Measurements from ENCODE around the gene ACTRT2. TPM values are rescaled to one million over a fixed set of nuclear protein-coding genes. Genes with fewer than 3 reads are reported as not detected.

Gene ACTRT2
- total and polyA plus RNA-seq, 2 experiments from 2014 or later: not detected

DNA sequence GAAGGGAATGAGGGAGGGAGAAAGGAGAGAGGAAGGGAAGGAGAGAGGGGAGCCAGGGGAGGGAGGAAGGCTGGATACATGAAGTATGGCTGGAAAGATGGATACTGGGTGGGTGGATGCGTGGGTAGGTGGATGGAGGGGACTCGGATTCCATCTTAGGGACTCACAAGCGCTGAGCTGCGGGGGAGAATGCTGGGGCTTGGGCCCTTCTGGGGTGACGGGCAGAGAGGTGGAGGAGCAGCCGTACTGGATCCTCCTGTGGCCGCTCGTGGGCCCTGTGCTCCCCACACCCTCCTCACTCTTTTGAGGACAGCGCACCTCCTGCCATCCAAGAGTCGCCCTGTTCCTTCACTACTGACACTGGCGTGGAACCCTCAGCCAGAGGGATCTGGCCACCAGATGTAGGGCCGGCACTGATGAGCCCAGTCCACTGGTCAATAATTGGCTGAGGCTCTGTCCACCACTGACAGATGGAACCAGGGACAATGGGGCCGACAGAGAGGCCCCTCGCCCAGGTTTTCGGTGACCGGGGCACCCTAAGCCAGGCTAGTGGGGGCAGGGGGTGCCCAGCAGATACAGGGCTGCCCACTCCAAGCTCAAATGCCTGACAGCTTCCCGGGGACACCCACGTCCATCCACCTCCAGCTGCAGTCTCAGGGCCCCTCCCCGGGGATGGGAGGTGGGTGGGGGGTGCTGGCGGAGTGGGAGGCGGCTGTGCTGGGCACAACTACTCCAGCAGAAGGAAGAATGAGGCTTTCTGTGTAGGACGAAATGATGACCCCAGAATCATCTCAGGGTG lies 4.4 kb upstream of the ACTRT2 start:
- no peak for TF ChIP-seq EZH2phosphoT487 (IDR thresholded peaks at IDR 0.05; ENCODE audit: low read depth, severe bottlenecking, unreplicated experiment)
- TF ChIP-seq, protein P1, sequence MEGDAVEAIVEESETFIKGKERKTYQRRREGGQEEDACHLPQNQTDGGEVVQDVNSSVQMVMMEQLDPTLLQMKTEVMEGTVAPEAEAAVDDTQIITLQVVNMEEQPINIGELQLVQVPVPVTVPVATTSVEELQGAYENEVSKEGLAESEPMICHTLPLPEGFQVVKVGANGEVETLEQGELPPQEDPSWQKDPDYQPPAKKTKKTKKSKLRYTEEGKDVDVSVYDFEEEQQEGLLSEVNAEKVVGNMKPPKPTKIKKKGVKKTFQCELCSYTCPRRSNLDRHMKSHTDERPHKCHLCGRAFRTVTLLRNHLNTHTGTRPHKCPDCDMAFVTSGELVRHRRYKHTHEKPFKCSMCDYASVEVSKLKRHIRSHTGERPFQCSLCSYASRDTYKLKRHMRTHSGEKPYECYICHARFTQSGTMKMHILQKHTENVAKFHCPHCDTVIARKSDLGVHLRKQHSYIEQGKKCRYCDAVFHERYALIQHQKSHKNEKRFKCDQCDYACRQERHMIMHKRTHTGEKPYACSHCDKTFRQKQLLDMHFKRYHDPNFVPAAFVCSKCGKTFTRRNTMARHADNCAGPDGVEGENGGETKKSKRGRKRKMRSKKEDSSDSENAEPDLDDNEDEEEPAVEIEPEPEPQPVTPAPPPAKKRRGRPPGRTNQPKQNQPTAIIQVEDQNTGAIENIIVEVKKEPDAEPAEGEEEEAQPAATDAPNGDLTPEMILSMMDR (IDR thresholded peaks at IDR 0.05; ENCODE audit: poor library complexity): no peak
- no peak for TF ChIP-seq EZH2 (IDR thresholded peaks at IDR 0.05; ENCODE audit: borderline replicate concordance)
- Histone ChIP-seq H3K27me3 (no peaks in the 10 kb centered on the region), H3K79me2 (no peaks in the 10 kb centered on the region), H3K9me3 (ENCODE audit: low read depth) (no peaks in the 10 kb centered on the region), H2AFZ (no peak overlapping the region), H3K4me1 (ENCODE audit: insufficient read depth) (no peaks in the 10 kb centered on the region), H3K9me2 (replicated peaks; ENCODE audit: insufficient read depth) (no peaks in the 10 kb centered on the region), H3K4me2 (no peak overlapping the region), H3K27ac (no peak overlapping the region), H3K36me3 (replicated peaks; ENCODE audit: insufficient read depth, low read depth) (no peaks in the 10 kb centered on the region), H3K4me3 (no peak overlapping the region), H4K20me1 (ENCODE audit: insufficient read depth, poor library complexity, severe bottlenecking) (no peaks in the 10 kb centered on the region)
- 81% methylated on average over 19 of the region's 22 CpGs for whole genome bisulfite sequencing (ENCODE audit: low lambda C conversion rate, missing lambda C conversion rate)
- no peak for DNase-seq (ENCODE audit: low spot score)

DNA sequence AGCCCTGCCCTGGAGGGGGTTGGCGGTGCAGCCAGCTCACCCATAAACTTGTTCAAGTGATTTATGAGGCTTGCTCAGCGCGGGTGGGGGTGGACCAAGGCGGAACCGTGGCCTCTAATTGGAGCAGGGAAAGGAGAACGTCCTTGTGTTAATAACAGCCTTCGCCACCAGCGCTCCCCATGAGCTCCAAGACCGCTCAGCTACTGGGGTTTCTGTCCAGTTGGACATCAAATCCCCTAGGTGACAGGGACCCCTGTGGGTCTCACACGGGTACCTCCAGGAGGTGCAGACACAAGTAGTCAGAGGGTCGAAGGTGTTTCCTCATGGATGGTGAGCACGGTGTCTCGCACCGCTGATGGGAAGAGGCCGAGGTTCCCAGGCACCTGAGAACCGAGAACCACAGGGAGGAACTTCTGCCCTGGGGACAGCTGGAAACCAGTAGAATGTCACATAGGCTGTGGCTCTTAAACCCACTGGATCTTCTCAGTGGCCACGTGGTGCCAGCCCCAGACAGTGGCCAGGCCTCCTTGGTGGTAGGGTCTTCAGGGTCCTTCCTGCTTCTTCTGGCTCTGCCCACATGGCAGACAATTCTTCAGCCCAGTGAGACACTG lies 3.7 kb upstream of the ACTRT2 start:
- H3K4me3 ChIP-seq: no peak overlapping the region
- H3K4me2 ChIP-seq: no peak overlapping the region
- 88% methylated on average over 17 of the region's 17 CpGs for WGBS (ENCODE audit: low lambda C conversion rate, missing lambda C conversion rate)
- no peak overlapping the region for H2AFZ ChIP-seq
- H3K36me3 ChIP-seq (replicated peaks; ENCODE audit: insufficient read depth, low read depth): no peaks in the 10 kb centered on the region
- no peaks in the 10 kb centered on the region for H3K9me3 ChIP-seq (ENCODE audit: low read depth)
- no peaks in the 10 kb centered on the region for H3K4me1 ChIP-seq (ENCODE audit: insufficient read depth)
- H3K27ac ChIP-seq: no peak overlapping the region
- H3K27me3 ChIP-seq: no peaks in the 10 kb centered on the region
- TF ChIP-seq, protein P1 (IDR thresholded peaks at IDR 0.05; ENCODE audit: poor library complexity): no peak
- TF ChIP-seq EZH2 (IDR thresholded peaks at IDR 0.05; ENCODE audit: borderline replicate concordance) (no peak), EZH2phosphoT487 (IDR thresholded peaks at IDR 0.05; ENCODE audit: low read depth, severe bottlenecking, unreplicated experiment) (no peak)
- no peak for DNase-seq (ENCODE audit: low spot score)
- H4K20me1 ChIP-seq (ENCODE audit: insufficient read depth, poor library complexity, severe bottlenecking): no peaks in the 10 kb centered on the region
- no peaks in the 10 kb centered on the region for H3K9me2 ChIP-seq (replicated peaks; ENCODE audit: insufficient read depth)
- no peaks in the 10 kb centered on the region for H3K79me2 ChIP-seq

DNA sequence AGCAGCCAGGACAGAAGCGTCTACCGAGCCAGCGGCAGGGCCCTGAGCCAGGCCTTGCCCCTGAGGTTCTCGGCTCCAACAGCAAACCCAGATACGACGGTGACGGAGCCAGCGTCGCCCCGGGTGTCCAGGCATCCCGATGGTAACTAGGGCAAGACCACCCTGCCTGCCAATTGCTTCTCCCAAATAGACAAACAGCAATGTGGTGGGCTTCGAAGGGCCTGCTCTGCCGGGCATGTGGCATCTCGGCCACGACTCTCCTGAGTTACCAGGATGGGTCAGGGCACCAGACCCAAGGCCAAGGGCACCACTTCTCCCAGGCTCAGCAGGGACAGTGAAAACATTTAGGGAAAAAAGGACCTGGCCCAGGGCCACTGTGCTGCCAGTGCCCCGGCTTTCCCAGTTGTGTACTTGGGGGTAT lies 3.2 kb upstream of the ACTRT2 start:
- Histone ChIP-seq H3K27me3 (no peaks in the 10 kb centered on the region), H4K20me1 (ENCODE audit: insufficient read depth, poor library complexity, severe bottlenecking) (no peaks in the 10 kb centered on the region)
- WGBS (ENCODE audit: low lambda C conversion rate, missing lambda C conversion rate): 86% methylated on average over 16 of the region's 16 CpGs

More for the DNA sequence above, 3.2 kb upstream of the ACTRT2 start:
- Histone ChIP-seq H3K4me2 (no peak overlapping the region), H3K4me1 (ENCODE audit: insufficient read depth) (no peaks in the 10 kb centered on the region), H2AFZ (no peak overlapping the region), H3K79me2 (no peaks in the 10 kb centered on the region), H3K27ac (no peak overlapping the region), H3K9me3 (ENCODE audit: low read depth) (no peaks in the 10 kb centered on the region), H3K4me3 (no peak overlapping the region), H3K9me2 (replicated peaks; ENCODE audit: insufficient read depth) (no peaks in the 10 kb centered on the region), H3K36me3 (replicated peaks; ENCODE audit: insufficient read depth, low read depth) (no peaks in the 10 kb centered on the region)
- DNase-seq (ENCODE audit: low spot score): no peak
- TF ChIP-seq, protein P1 (IDR thresholded peaks at IDR 0.05; ENCODE audit: poor library complexity): no peak
- no peak for TF ChIP-seq EZH2phosphoT487 (IDR thresholded peaks at IDR 0.05; ENCODE audit: low read depth, severe bottlenecking, unreplicated experiment)
- TF ChIP-seq EZH2 (IDR thresholded peaks at IDR 0.05; ENCODE audit: borderline replicate concordance): no peak

All from hepatocyte (in vitro differentiated cells).